Hepatocyte (in vitro differentiated cells): ENCODE data around the gene TRAF3.

ENCODE experiments used
- CTCF ChIP-seq: fragments of 200-600 bp; sonication (generic); IDR thresholded peaks from 2 replicates; pipeline ENCODE4 v1.5.1; 2016; ENCODE audit warnings: antibody characterized with exemption, mild to moderate bottlenecking; ENCODE audit not compliant: poor library complexity
- EZH2 ChIP-seq: fragments of 200-600 bp; sonication (generic); IDR thresholded peaks from 2 replicates; pipeline ENCODE4 v1.6.1; 2016; ENCODE audit warnings: antibody characterized with exemption, mild to moderate bottlenecking, borderline replicate concordance
- EZH2phosphoT487 ChIP-seq: fragments of 200-600 bp; sonication (generic); IDR thresholded peaks from one replicate; pipeline ENCODE4 v1.6.1; 2018; ENCODE audit warnings: antibody characterized with exemption, mild to moderate bottlenecking, low read depth, moderate library complexity; ENCODE audit not compliant: unreplicated experiment, severe bottlenecking

GRCh38 chr14:102733326-102733725 lies 43.9 kb upstream of the TRAF3 start:
- TF ChIP-seq CTCF: no peak
- TF ChIP-seq EZH2: no peak
- TF ChIP-seq EZH2phosphoT487: no peak
